PC-9 (cell line): ENCODE data around the gene TBC1D5. TPM values are rescaled to one million over a fixed set of nuclear protein-coding genes. Genes with fewer than 3 reads are reported as not detected.
"Not testable (repeated sequence)": the region's sequence is repeated elsewhere in the genome, so short reads cannot be mapped to it uniquely, and the experiment has no call there.

Source experiments
- BruUV-seq: library from RNA; stranded (reverse); fragments of 400-500 nt; replicated peaks from 2 replicates; lab custom pipeline; 2021; lab: Mats Ljungman, UMichigan
- CTCF ChIA-PET: fragments of 300-600 bp; sonication (Branson Sonifier 250); formaldehyde crosslinking; loops from one replicate; lab custom pipeline; 2022; ENCODE audit warnings: antibody characterized with exemption; lab: Charles Lee
- POLR2A ChIA-PET: fragments of 300-600 bp; sonication (Branson Sonifier 250); formaldehyde crosslinking; loops from one replicate; lab custom pipeline; 2022; ENCODE audit warnings: antibody characterized with exemption; ENCODE audit not compliant: unreplicated experiment; lab: Charles Lee
- DNase-seq, 2 experiments: peaks; one replicate each; pipeline versions ENCODE4 v3.0.0 to v3.0.0-alpha.2; 2015 to 2022; ENCODE audit warnings: mixed read lengths in 1 of 2
- H2AFZ ChIP-seq: fragments of 200-600 bp; sonication (generic); 2 replicates; pipeline ENCODE4 v1.8.1; 2017; ENCODE audit warnings: antibody characterized with exemption
- H3F3A ChIP-seq: fragments of 200-600 bp; sonication (generic); 2 replicates; pipeline ENCODE4 v1.8.1; 2017; ENCODE audit warnings: antibody characterized with exemption, mild to moderate bottlenecking, low read depth; ENCODE audit not compliant: insufficient read depth
- H3K27ac ChIP-seq: fragments of 200-600 bp; sonication (generic); 2 replicates; pipeline ENCODE4 v1.6.1; 2016; ENCODE audit warnings: mixed run types
- H3K27me3 ChIP-seq: fragments of 200-600 bp; sonication (generic); 2 replicates; pipeline ENCODE4 v1.6.1; 2016; ENCODE audit warnings: low read depth, mixed run types; ENCODE audit not compliant: insufficient read depth
- H3K36me3 ChIP-seq: fragments of 200-600 bp; sonication (generic); 2 replicates; pipeline ENCODE4 v1.6.1; 2016; ENCODE audit warnings: low read depth, mixed run types
- H3K4me1 ChIP-seq: fragments of 200-600 bp; sonication (generic); replicated peaks from 2 replicates; pipeline ENCODE4 v1.6.1; 2016; ENCODE audit warnings: mixed run types; ENCODE audit not compliant: insufficient read depth
- H3K4me2 ChIP-seq: fragments of 200-600 bp; sonication (generic); 2 replicates; pipeline ENCODE4 v1.6.1; 2017; ENCODE audit warnings: mixed run types
- H3K4me3 ChIP-seq: fragments of 200-600 bp; sonication (generic); 2 replicates; pipeline ENCODE4 v1.6.1; 2016; ENCODE audit warnings: mixed run types
- H3K79me2 ChIP-seq: fragments of 200-600 bp; sonication (generic); 2 replicates; pipeline ENCODE4 v1.6.1; 2017; ENCODE audit warnings: low read depth, mixed run types
- H3K9me2 ChIP-seq: fragments of 200-600 bp; sonication (generic); 2 replicates; pipeline ENCODE4 v1.8.1; 2017; ENCODE audit warnings: mild to moderate bottlenecking; ENCODE audit not compliant: insufficient read depth
- H3K9me3 ChIP-seq: fragments of 200-600 bp; sonication (generic); 2 replicates; pipeline ENCODE4 v1.8.1; 2016; ENCODE audit warnings: low read depth; ENCODE audit not compliant: insufficient read depth
- H4K20me1 ChIP-seq: fragments of 200-600 bp; sonication (generic); 2 replicates; pipeline ENCODE4 v1.8.1; 2017; ENCODE audit not compliant: insufficient read depth
- EZH2 ChIP-seq: fragments of 200-600 bp; sonication (generic); IDR thresholded peaks from 2 replicates; pipeline ENCODE4 v1.8.0; 2017; ENCODE audit warnings: antibody characterized with exemption, low read depth
- intact Hi-C: fragments of 100-400 bp; cut with micrococcal nuclease; formaldehyde crosslinking; loops from one replicate; pipeline ENCODE4 v1.10.0; 2022; ENCODE audit not compliant: unreplicated experiment
- total RNA-seq: library from RNA; stranded (reverse); gene quantifications from 2 replicates; pipeline ENCODE4 v1.2.3, GENCODE V29; 2021
- TF ChIP-seq, protein P1 (sequence below): fragments of 200-600 bp; sonication (generic); conservative IDR thresholded peaks from 2 replicates; pipeline ENCODE4 v1.6.1; 2017; ENCODE audit warnings: mixed run types, antibody characterized with exemption, mild to moderate bottlenecking, moderate library complexity

The TBC1D5 gene
- total RNA-seq, 1 experiment from 2014 or later: 54.0 TPM

DNA sequence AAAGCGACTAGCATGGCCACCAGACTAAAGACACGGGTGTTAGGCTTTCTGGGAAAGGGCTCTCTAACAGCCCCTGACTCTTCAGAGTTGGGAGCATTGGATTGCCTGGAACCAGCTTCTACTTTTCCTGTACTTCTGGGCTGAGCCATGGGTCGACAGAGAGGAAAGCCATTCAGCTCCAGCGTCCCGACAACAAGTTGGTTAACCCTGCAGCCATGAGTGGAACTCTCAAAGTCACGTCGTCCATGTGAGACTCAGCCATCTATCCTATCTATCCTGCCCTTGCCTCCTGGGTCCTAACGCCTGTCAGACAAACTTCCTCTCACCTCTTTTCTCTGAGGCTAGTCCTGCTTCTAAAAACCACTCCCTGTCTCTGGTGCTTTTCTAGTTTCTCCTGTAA is 32.6 kb upstream of the TBC1D5 start:
- no peaks in the 10 kb centered on the region for H4K20me1 ChIP-seq
- ChIA-PET POLR2A (no interaction called here), CTCF (no interaction called here)
- H3K36me3 ChIP-seq: no peaks in the 10 kb centered on the region
- peaks cover 8% of the 10 kb centered on the region for H3K4me1 ChIP-seq
- H3F3A ChIP-seq: no peaks in the 10 kb centered on the region
- no peak for DNase-seq
- no TSS peak for BruUV-seq
- intact Hi-C loops: no loop called here
- no peaks in the 10 kb centered on the region for H3K79me2 ChIP-seq
- H3K4me3 ChIP-seq: no peak overlapping the region
- H3K9me2 ChIP-seq: no peaks in the 10 kb centered on the region
- H2AFZ ChIP-seq: no peak overlapping the region
- no peaks in the 10 kb centered on the region for H3K27me3 ChIP-seq
- TF ChIP-seq EZH2: no peak
- TF ChIP-seq, protein P1, sequence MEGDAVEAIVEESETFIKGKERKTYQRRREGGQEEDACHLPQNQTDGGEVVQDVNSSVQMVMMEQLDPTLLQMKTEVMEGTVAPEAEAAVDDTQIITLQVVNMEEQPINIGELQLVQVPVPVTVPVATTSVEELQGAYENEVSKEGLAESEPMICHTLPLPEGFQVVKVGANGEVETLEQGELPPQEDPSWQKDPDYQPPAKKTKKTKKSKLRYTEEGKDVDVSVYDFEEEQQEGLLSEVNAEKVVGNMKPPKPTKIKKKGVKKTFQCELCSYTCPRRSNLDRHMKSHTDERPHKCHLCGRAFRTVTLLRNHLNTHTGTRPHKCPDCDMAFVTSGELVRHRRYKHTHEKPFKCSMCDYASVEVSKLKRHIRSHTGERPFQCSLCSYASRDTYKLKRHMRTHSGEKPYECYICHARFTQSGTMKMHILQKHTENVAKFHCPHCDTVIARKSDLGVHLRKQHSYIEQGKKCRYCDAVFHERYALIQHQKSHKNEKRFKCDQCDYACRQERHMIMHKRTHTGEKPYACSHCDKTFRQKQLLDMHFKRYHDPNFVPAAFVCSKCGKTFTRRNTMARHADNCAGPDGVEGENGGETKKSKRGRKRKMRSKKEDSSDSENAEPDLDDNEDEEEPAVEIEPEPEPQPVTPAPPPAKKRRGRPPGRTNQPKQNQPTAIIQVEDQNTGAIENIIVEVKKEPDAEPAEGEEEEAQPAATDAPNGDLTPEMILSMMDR: no peak
- no peaks in the 10 kb centered on the region for H3K9me3 ChIP-seq
- no peak overlapping the region for H3K4me2 ChIP-seq
- H3K27ac ChIP-seq: no peak overlapping the region

DNA sequence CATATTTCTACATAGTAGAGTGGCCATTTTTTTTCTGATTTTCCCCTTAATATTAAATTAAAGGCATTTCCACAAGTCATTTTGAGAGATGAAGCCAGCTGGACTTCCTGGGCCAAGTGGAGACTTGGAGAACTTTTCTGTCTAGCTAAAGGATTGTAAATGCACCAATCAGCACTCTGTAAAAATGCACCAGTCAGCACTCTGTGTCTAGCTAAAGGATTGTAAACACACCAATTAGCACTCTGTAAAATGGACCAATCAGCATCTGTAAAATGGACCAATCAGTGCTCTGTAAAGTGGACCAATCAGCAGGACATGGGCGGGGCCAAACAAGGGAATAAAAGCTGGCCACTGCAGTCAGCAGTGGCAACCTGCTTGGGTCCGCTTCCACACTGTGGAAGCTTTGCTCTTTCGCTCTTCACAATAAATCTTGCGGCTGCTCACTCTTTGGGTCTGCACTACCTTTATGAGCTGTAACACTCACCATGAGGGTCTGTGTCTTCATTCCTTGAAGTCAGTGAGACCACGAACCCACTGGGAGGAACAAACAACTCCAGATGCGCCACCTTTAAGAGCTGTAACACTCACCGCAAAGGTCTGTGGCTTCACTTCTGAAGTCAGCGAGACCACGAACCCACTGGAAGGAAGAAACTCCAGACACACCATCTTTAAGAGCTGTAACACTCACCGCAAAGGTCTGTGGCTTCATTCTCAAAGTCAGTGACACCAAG is 31.9 kb upstream of the TBC1D5 start:
- H3K27me3 ChIP-seq, H3K79me2 ChIP-seq, POLR2A ChIA-PET, H4K20me1 ChIP-seq, H3K9me2 ChIP-seq, H3K4me1 ChIP-seq, H3K36me3 ChIP-seq, H3K4me3 ChIP-seq, H3K4me2 ChIP-seq, H3K9me3 ChIP-seq, H3F3A ChIP-seq, DNase-seq, intact Hi-C loops, BruUV-seq, CTCF ChIA-PET, H2AFZ ChIP-seq, H3K27ac ChIP-seq: not testable (repeated sequence)

DNA sequence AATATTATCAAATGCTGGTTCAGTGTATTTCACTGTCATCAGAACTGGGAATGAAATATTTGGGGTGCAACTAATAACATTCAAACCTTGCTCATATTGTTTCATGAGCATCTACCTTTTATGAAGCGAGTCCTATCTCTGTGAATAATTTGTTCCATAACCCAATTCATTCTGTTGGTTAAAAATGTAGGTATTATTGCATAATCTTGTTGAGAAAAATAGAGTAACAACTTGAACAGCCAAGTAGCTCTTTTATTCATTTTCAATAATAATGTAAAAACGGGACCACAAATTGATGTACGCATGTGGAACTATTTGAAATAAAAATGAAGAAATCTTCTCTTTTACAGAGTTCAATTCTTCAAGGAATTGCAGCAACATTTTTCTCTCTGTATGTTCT is 30.1 kb upstream of the TBC1D5 start:
- Histone ChIP-seq H3K27me3 (no peaks in the 10 kb centered on the region), H3F3A (no peaks in the 10 kb centered on the region), H3K4me2 (no peak overlapping the region), H2AFZ (no peak overlapping the region), H3K9me3 (no peaks in the 10 kb centered on the region), H3K9me2 (peaks cover 6% of the 10 kb centered on the region; the same call in 1 of the 2 replicates), H3K27ac (no peak overlapping the region), H3K4me1 (peaks cover 8% of the 10 kb centered on the region), H3K79me2 (no peaks in the 10 kb centered on the region), H3K4me3 (no peak overlapping the region), H4K20me1 (no peaks in the 10 kb centered on the region), H3K36me3 (no peaks in the 10 kb centered on the region)
- CTCF ChIA-PET: no interaction called here
- no peak for DNase-seq
- POLR2A ChIA-PET: no interaction called here
- TF ChIP-seq, protein P1: no peak
- TF ChIP-seq EZH2: no peak
- intact Hi-C loops: no loop called here
- no TSS peak for BruUV-seq
